H9 (cell line): ENCODE measurements around the gene KDM5B. TPM values are rescaled to one million over a fixed set of nuclear protein-coding genes. Genes with fewer than 3 reads are reported as not detected.
"Not testable (repeated sequence)": the region's sequence is repeated elsewhere in the genome, so short reads cannot be mapped to it uniquely, and the experiment has no call there.

ENCODE experiments used
- DNase-seq: peaks from one replicate; pipeline ENCODE4 v3.0.0-alpha.2; 2017
- H2AFZ ChIP-seq: one replicate; pipeline ENCODE4 v1.6.1; 2013; ENCODE audit warnings: mild to moderate bottlenecking, low read length, control low read depth, moderate library complexity
- H2AK5ac ChIP-seq: 2 replicates; pipeline ENCODE4 v1.6.1; 2013; ENCODE audit warnings: low read length, control low read depth, mixed read lengths; ENCODE audit not compliant: insufficient read length
- H2BK120ac ChIP-seq: one replicate; pipeline ENCODE4 v1.6.1; 2013; ENCODE audit warnings: low read depth, mild to moderate bottlenecking, low read length, control low read depth, inconsistent platforms; ENCODE audit not compliant: poor library complexity, severe bottlenecking
- H2BK12ac ChIP-seq: 2 replicates; pipeline ENCODE4 v1.6.1; 2013; ENCODE audit warnings: low read length, control low read depth, mixed read lengths, low read depth; ENCODE audit not compliant: insufficient read length
- H2BK15ac ChIP-seq: 2 replicates; pipeline ENCODE4 v1.6.1; 2013; ENCODE audit warnings: low read depth, low read length, control low read depth
- H2BK20ac ChIP-seq: one replicate; pipeline ENCODE4 v1.6.1; 2013; ENCODE audit warnings: low read depth, mild to moderate bottlenecking, low read length, control low read depth, inconsistent platforms; ENCODE audit not compliant: poor library complexity, severe bottlenecking
- H2BK5ac ChIP-seq: 2 replicates; pipeline ENCODE4 v1.6.1; 2013; ENCODE audit warnings: low read length, control low read depth, mixed read lengths; ENCODE audit not compliant: insufficient read length
- H3K14ac ChIP-seq: 2 replicates; pipeline ENCODE4 v1.6.1; 2013; ENCODE audit warnings: low read length, control low read depth; ENCODE audit not compliant: insufficient read depth
- H3K18ac ChIP-seq: 2 replicates; pipeline ENCODE4 v1.6.1; 2013; ENCODE audit warnings: low read depth, mild to moderate bottlenecking, mixed read lengths, low read length, control low read depth; ENCODE audit not compliant: insufficient read length
- H3K23ac ChIP-seq: 2 replicates; pipeline ENCODE4 v1.6.1; 2013; ENCODE audit warnings: low read length, control low read depth, mixed read lengths, low read depth; ENCODE audit not compliant: insufficient read length
- H3K23me2 ChIP-seq: 2 replicates; pipeline ENCODE4 v1.6.1; 2013; ENCODE audit warnings: low read depth, mild to moderate bottlenecking, mixed read lengths, low read length, control low read depth; ENCODE audit not compliant: insufficient read length, poor library complexity, severe bottlenecking
- H3K27ac ChIP-seq: 2 replicates; pipeline ENCODE4 v1.5.1; 2013; ENCODE audit warnings: low read length, control low read depth, mixed read lengths, low read depth; ENCODE audit not compliant: insufficient read length
- H3K27me3 ChIP-seq: 2 replicates; pipeline ENCODE4 v1.6.1; 2013; ENCODE audit warnings: low read length, control low read depth, inconsistent platforms; ENCODE audit not compliant: insufficient read depth
- H3K4ac ChIP-seq: 2 replicates; pipeline ENCODE4 v1.6.1; 2013; ENCODE audit warnings: low read depth, mild to moderate bottlenecking, control low read depth, inconsistent platforms, low read length, moderate library complexity
- H3K4me1 ChIP-seq: 2 replicates; pipeline ENCODE4 v1.6.1; 2013; ENCODE audit warnings: low read length, control low read depth, inconsistent platforms; ENCODE audit not compliant: insufficient read depth
- H3K4me2 ChIP-seq: 2 replicates; pipeline ENCODE4 v1.6.1; 2013; ENCODE audit warnings: low read length, control low read depth, mixed read lengths; ENCODE audit not compliant: insufficient read length, insufficient read depth
- H3K56ac ChIP-seq: 2 replicates; pipeline ENCODE4 v1.6.1; 2013; ENCODE audit warnings: low read depth, mild to moderate bottlenecking, mixed read lengths, low read length, control low read depth; ENCODE audit not compliant: insufficient read length
- H3K79me1 ChIP-seq: 2 replicates; pipeline ENCODE4 v1.6.1; 2013; ENCODE audit warnings: low read depth, mild to moderate bottlenecking, moderate library complexity, low read length, control low read depth, inconsistent platforms; ENCODE audit not compliant: insufficient read depth, poor library complexity, severe bottlenecking
- H3K79me2 ChIP-seq: 2 replicates; pipeline ENCODE4 v1.6.1; 2013; ENCODE audit warnings: low read length, control low read depth, inconsistent platforms; ENCODE audit not compliant: insufficient read depth
- H3K9ac ChIP-seq: 2 replicates; pipeline ENCODE4 v1.6.1; 2013; ENCODE audit warnings: low read length, control low read depth, mixed read lengths; ENCODE audit not compliant: insufficient read length; ENCODE audit errors: extremely low read depth
- H3K9me3 ChIP-seq: one replicate; pipeline ENCODE4 v1.6.1; 2013; ENCODE audit warnings: low read depth, low read length, inconsistent platforms; ENCODE audit not compliant: control insufficient read depth
- H3T11ph ChIP-seq: one replicate; pipeline ENCODE4 v1.6.1; 2013; ENCODE audit warnings: mild to moderate bottlenecking, low read length, control low read depth, inconsistent platforms
- H4K20me1 ChIP-seq: one replicate; pipeline ENCODE4 v1.6.1; 2013; ENCODE audit not compliant: control insufficient read depth, insufficient read length, insufficient read depth
- H4K5ac ChIP-seq: 2 replicates; pipeline ENCODE4 v1.6.1; 2013; ENCODE audit warnings: low read depth, mild to moderate bottlenecking, mixed read lengths, low read length, control low read depth; ENCODE audit not compliant: insufficient read length
- H4K8ac ChIP-seq: replicated peaks from 2 replicates; pipeline ENCODE4 v1.6.1; 2013; ENCODE audit warnings: low read length, control low read depth, mixed read lengths, low read depth; ENCODE audit not compliant: insufficient read length
- H4K91ac ChIP-seq: 2 replicates; pipeline ENCODE4 v1.6.1; 2013; ENCODE audit warnings: low read depth, mild to moderate bottlenecking, moderate library complexity, mixed read lengths, low read length, control low read depth; ENCODE audit not compliant: insufficient read length
- H3K27ac Mint-ChIP-seq, 3 experiments: 2 replicates in 2 of 3; 3 replicates in 1 of 3; pipeline ENCODE4 v1.8.0; 2020 to 2021; ENCODE audit warnings: mixed read lengths in 3 of 3, mild to moderate bottlenecking in 1 of 3, moderate library complexity in 1 of 3
- H3K27me3 Mint-ChIP-seq: 2 replicates; pipeline ENCODE4 v1.8.0; 2021; ENCODE audit warnings: low read depth, mild to moderate bottlenecking, moderate library complexity, mixed read lengths
- H3K36me3 Mint-ChIP-seq, 3 experiments: 2 replicates in 2 of 3; 3 replicates in 1 of 3; pipeline ENCODE4 v1.8.0; 2020 to 2021; ENCODE audit warnings: low read depth in 3 of 3, mixed read lengths in 3 of 3; ENCODE audit not compliant: insufficient read depth in 1 of 3
- H3K4me1 Mint-ChIP-seq, 2 experiments: 2 replicates each; pipeline ENCODE4 v1.8.0; 2020; ENCODE audit warnings: mixed read lengths in 2 of 2
- H3K4me3 Mint-ChIP-seq, 2 experiments: 2 replicates in 1 of 2; 3 replicates in 1 of 2; pipeline ENCODE4 v1.8.0; 2020 to 2021; ENCODE audit warnings: mild to moderate bottlenecking in 2 of 2, mixed read lengths in 2 of 2, moderate library complexity in 1 of 2
- H3K9me3 Mint-ChIP-seq, 2 experiments: 2 replicates in 1 of 2; 3 replicates in 1 of 2; pipeline ENCODE4 v1.8.0; 2020; ENCODE audit warnings: mild to moderate bottlenecking in 2 of 2, mixed read lengths in 2 of 2, moderate library complexity in 1 of 2
- CTCF ChIP-seq: fragments of 200-600 bp; sonication (generic); conservative IDR thresholded peaks from 3 replicates; pipeline ENCODE4 v1.8.0; 2021; ENCODE audit warnings: antibody characterized with exemption, mild to moderate bottlenecking
- WGBS: extraction: QIAGEN DNeasy Blood & Tissue Kit; methylation state at CpG from one replicate; pipeline ENCODE4 v1.1.7; 2013; ENCODE audit warnings: missing lambda C conversion rate, low lambda C conversion rate, mixed read lengths; ENCODE audit not compliant: insufficient read length; ENCODE audit errors: extremely low coverage; 5-methylcytosine and 5-hydroxymethylcytosine counted together
- total RNA-seq: library from RNA; stranded (reverse); gene quantifications from 2 replicates; pipeline ENCODE4 v1.2.1, GENCODE V29; 2021

Gene KDM5B
- total RNA-seq, 1 experiment from 2014 or later: 210 TPM

DNA sequence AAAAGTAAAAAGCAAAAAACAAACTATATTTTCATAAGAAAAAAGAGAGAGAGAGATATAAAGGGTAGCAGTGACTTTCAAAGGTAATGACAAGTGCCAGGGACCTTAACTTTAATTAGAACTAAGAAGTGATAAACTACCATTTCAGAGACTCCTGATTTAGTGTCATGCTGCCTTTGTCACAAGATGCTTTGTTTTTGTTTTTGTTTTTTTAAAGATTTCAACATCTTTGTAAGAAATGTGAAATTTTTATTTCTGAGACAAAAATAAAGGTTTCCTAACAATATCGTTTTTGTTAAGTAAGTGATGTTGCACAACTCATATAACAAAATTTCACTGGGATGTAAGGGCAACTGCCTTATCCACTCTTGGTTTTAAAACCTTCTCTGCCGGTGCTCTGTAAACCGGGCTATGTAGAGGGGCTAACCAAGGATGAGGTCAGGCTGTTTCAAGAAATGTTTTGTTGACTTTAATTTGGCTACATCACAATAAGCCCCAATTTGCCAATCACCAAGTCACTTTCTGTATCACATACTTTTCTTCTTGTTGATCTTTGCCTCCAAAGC is 62.8 kb downstream of the KDM5B start:
- Mint-ChIP-seq H3K27me3 (no peaks in the 10 kb centered on the region), H3K9me3 (peaks cover 0 to 3% of the 10 kb centered on the region in 2 experiments; a peak in 1 of 5 replicates), H3K4me3 (no peak overlapping the region), H3K27ac (no peak overlapping the region), H3K36me3 (peaks cover 78 to 96% (median 91%) of the 10 kb centered on the region in 3 experiments), H3K4me1 (no peaks in the 10 kb centered on the region)
- no peak overlapping the region for H2AFZ ChIP-seq
- no peak overlapping the region for H2AK5ac ChIP-seq
- no peaks in the 10 kb centered on the region for H3K9me3 ChIP-seq
- H3T11ph ChIP-seq: no peak overlapping the region
- WGBS: no CpG with 5 or more reads among the region's 3 CpGs
- no peak overlapping the region for H3K4ac ChIP-seq
- H3K27me3 ChIP-seq: no peaks in the 10 kb centered on the region
- no peak for DNase-seq
- no peak overlapping the region for H3K9ac ChIP-seq
- no peak overlapping the region for H4K91ac ChIP-seq
- H4K8ac ChIP-seq: no peak overlapping the region
- H3K4me1 ChIP-seq: no peaks in the 10 kb centered on the region
- no peak overlapping the region for H2BK20ac ChIP-seq
- H3K27ac ChIP-seq: no peak overlapping the region
- no peaks in the 10 kb centered on the region for H3K23me2 ChIP-seq
- no peak overlapping the region for H3K14ac ChIP-seq
- TF ChIP-seq CTCF: no peak
- no peak overlapping the region for H4K5ac ChIP-seq
- no peak overlapping the region for H2BK15ac ChIP-seq
- no peak overlapping the region for H3K56ac ChIP-seq
- no peak overlapping the region for H3K4me2 ChIP-seq
- H3K23ac ChIP-seq: no peak overlapping the region
- H3K79me1 ChIP-seq: no peaks in the 10 kb centered on the region
- no peak overlapping the region for H2BK5ac ChIP-seq
- no peaks in the 10 kb centered on the region for H4K20me1 ChIP-seq
- 0 out of 2 replicates have a peak, but pooled peaks cover 2% of the 10 kb centered on the region for H3K79me2 ChIP-seq
- no peak overlapping the region for H2BK120ac ChIP-seq
- H2BK12ac ChIP-seq: no peak overlapping the region
- no peak overlapping the region for H3K18ac ChIP-seq

DNA sequence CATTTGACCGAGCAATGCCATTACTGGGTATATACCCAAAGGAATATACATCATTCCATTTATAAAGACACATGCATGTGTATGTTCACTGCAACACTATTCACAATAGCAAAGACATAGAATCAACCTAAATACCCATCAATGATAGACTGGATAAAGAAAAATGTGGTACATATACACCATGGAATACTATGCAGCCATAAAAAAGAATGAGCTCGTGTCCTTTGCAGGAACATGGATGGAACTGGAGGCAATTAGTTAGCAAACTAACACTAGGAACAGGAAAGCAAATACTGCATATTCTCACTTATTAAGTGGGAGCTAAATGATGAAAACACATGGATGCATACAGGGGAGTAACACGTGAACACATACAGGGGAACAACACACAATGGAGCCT is 63.5 kb downstream of the KDM5B start:
- not testable (repeated sequence) for H3K9me3 Mint-ChIP-seq, H3K4me1 ChIP-seq, DNase-seq

More for the DNA sequence above, 63.5 kb downstream of the KDM5B start:
- not testable (repeated sequence) for H3K27ac ChIP-seq, H4K5ac ChIP-seq, H4K91ac ChIP-seq, H2BK120ac ChIP-seq, H3K4ac ChIP-seq, H3K27me3 ChIP-seq, H3K18ac ChIP-seq, H2AFZ ChIP-seq, H4K8ac ChIP-seq, H3K23me2 ChIP-seq, H4K20me1 ChIP-seq, H2AK5ac ChIP-seq, H3K56ac ChIP-seq, H2BK20ac ChIP-seq, H3K79me2 ChIP-seq, H3T11ph ChIP-seq, H3K9ac ChIP-seq, H3K27me3 Mint-ChIP-seq, H2BK5ac ChIP-seq, H3K4me2 ChIP-seq, H3K4me1 Mint-ChIP-seq, H3K27ac Mint-ChIP-seq, H2BK12ac ChIP-seq, H2BK15ac ChIP-seq, H3K14ac ChIP-seq, H3K79me1 ChIP-seq, H3K4me3 Mint-ChIP-seq, H3K9me3 ChIP-seq, H3K23ac ChIP-seq
- H3K36me3 Mint-ChIP-seq: peaks cover 77 to 90% (median 90%) of the 10 kb centered on the region in 3 experiments
- WGBS: no CpG with 5 or more reads among the region's 3 CpGs
